Endothelial cell of umbilical vein (primary cell): ENCODE measurements around the gene ETFB.

Experiments
- JUN ChIP-seq: IDR thresholded peaks from 2 replicates; pipeline ENCODE4 v1.6.1; 2011; ENCODE audit warnings: borderline replicate concordance, low read depth; ENCODE audit not compliant: insufficient read length, insufficient read depth
- POLR2A ChIP-seq: IDR thresholded peaks from 2 replicates; pipeline ENCODE4 v1.6.1; 2012; ENCODE audit warnings: low read depth, mild to moderate bottlenecking, control low read depth, low read length
- POLR2AphosphoS5 ChIP-seq: IDR thresholded peaks from 2 replicates; pipeline ENCODE4 v1.6.1; 2012; ENCODE audit warnings: low read depth, mild to moderate bottlenecking, control low read depth, low read length, moderate library complexity; ENCODE audit not compliant: insufficient read depth
- TF ChIP-seq, protein P1 (sequence below), 2 donors: IDR thresholded peaks; 1 replicate in 1 of 2; 2 replicates in 1 of 2; pipeline ENCODE4 v1.5.1; 2011; ENCODE audit warnings: low read length in 2 of 2, mild to moderate bottlenecking in 2 of 2, moderate library complexity in 2 of 2, control low read depth in 1 of 2, inconsistent platforms in 1 of 2, low read depth in 1 of 2; ENCODE audit not compliant: insufficient read depth in 1 of 2; ENCODE audit errors: extremely low read depth in 1 of 2

- TF ChIP-seq, protein P1, sequence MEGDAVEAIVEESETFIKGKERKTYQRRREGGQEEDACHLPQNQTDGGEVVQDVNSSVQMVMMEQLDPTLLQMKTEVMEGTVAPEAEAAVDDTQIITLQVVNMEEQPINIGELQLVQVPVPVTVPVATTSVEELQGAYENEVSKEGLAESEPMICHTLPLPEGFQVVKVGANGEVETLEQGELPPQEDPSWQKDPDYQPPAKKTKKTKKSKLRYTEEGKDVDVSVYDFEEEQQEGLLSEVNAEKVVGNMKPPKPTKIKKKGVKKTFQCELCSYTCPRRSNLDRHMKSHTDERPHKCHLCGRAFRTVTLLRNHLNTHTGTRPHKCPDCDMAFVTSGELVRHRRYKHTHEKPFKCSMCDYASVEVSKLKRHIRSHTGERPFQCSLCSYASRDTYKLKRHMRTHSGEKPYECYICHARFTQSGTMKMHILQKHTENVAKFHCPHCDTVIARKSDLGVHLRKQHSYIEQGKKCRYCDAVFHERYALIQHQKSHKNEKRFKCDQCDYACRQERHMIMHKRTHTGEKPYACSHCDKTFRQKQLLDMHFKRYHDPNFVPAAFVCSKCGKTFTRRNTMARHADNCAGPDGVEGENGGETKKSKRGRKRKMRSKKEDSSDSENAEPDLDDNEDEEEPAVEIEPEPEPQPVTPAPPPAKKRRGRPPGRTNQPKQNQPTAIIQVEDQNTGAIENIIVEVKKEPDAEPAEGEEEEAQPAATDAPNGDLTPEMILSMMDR (IDR thresholded peaks at IDR 0.05; ENCODE audit: extremely low read depth in 1 of 2, insufficient read depth in 1 of 2, low read depth in 1 of 2, low read length in 2 of 2): no peak
- TF ChIP-seq POLR2A (no peak), POLR2AphosphoS5 (no peak), JUN (no peak)
Observed at GRCh38 chr19:51347209-51347928, 18.8 kb downstream of the ETFB start.
